Stimulated activated CD8-positive, alpha-beta memory T cell treated with anti-CD3 and anti-CD28 coated beads, Interleukin-2, amount 100 ng/mL, for 1 hour (primary cell): ENCODE data around the gene MPP4.
"Not testable (repeated sequence)": the region's sequence is repeated elsewhere in the genome, so short reads cannot be mapped to it uniquely, and the experiment has no call there.

ENCODE experiments used
- DNase-seq, 2 donors: peaks; one replicate each; pipeline ENCODE4 v3.0.0-alpha.2; 2020; ENCODE audit warnings: low read depth in 2 of 2

The MPP4 gene

GRCh38 chr2:201674298-201674697 is 24.1 kb downstream of the MPP4 start:
- no peak for DNase-seq

GRCh38 chr2:201673546-201673945 is 24.9 kb downstream of the MPP4 start:
- no peak for DNase-seq

DNA sequence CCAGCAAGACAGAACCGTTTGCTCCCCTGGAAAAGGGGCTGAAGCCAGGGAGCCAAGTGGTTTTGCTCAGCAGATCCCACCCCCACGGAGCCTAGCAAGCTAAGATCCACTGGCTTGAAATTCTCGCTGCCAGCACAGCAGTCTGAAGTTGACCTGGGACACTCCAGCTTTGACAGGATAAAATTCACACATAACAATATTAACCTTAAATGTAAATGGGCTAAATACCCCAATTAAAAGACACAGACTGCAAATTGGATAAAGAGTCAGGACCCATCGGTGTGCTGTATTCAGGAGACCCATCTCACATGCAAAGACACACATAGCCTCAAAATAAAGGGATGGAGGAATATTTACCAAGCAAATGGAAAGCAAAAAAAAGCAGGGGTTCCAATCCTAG is 27.2 kb downstream of the MPP4 start:
- DNase-seq, result not testable (repeated sequence)

DNA sequence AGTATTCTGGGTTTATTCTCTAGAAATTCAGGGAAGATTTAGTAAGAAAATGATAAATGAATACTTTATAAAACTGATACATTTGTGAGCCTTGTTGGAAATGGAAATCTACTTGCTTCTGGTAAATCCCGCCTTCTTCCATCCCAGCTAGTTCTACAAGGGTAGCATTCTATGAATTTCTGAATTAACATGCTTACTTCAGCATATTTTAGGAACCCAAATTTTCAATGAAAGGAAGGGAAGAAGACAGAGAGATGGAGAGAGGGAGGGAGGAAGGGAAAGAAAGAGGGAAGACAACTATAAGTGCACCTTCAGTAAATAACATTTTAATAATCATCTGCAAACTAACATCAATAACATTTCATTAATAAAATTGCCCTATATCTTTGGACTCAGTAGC is 28.6 kb downstream of the MPP4 start:
- no peak for DNase-seq

DNA sequence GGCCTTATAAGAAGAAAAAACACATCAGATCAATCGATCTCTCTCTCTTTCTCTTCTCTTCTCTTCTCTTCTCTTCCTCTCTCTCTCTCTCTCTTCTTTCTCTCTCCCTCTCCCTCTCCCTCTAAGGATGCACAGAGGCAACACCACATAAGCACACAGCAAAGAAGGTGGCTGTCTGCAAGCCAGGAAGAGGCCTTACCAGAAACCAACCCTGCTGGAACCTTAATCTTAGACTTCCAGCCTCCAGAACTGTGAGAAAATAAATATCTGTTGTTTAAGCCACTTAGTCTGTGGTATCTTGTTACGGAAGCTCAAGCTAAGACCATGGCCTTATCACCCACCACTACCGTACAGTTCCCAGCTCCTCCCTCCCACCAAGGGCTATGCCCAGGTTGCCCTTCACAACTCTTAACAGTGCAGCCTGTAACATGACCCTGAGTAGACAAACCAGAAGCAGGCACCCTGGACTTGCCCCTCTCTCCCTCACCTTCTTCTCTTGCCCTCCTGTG is 30.0 kb downstream of the MPP4 start:
- DNase-seq, result no peak

DNA sequence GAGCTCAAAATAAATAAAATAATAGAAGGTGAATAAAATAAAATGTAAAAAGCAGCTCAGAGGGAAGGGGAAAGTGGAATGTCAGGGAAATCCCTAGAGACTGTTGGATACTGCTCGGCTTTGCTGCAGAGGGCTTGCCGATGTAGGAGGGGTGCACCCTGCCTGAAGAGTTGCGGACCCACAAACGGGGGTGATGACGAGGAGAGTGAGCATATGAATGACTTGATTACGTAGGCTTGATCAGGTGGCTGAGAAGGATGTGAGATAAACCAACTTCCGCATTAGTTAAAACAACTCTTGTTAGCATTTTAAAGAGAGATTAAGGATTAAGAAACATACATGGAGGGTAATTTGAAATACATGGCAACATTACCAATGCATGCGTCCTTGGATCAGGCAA is 34.1 kb downstream of the MPP4 start:
- no peak for DNase-seq

- no peak for DNase-seq
Observed at GRCh38 chr2:201661366-201661765, 37.1 kb downstream of the MPP4 start.

GRCh38 chr2:201660293-201660895 is 38.0 kb downstream of the MPP4 start:
- no peak for DNase-seq

DNA sequence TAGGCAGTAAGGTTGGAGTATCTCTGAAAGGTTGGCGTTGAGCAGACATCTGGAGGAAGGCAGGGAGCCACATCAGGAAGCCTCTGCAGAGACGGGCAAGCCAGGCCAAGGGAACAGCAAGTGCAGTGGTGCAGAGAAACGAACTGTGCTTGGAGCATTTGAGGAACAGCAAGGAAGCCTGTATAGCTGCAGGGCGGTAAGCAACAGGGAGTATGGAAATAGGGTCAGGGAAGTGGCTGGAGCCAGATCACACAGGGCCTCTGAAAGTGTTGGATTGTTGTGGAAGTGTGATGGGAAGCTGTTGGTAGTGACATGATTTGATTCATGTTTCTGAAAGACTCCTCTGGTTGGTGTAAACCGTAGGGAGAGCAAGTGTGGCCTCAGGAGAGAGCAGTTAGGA is 41.7 kb downstream of the MPP4 start:
- DNase-seq, result no peak

DNA sequence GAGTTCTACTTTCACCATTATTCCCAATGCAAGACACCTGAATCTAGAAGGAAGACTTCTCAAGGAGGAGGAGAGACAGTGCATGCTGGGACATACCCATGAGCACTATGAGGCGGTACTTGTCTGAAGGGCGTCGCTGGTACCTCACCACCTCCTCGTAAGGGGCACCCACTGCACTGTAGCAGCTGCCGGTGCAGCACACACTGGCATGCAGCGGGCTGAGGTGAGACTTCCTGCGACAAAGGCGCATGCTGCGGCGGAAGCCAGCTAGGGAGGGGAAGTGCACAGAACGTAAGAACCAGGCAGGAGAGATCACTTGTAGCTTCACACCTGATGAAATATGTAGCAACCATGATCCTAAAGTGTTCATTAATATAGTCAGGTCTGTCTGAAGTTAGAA is 42.3 kb downstream of the MPP4 start:
- DNase-seq, result peak in 1 of 2 donors; percentile 4

DNA sequence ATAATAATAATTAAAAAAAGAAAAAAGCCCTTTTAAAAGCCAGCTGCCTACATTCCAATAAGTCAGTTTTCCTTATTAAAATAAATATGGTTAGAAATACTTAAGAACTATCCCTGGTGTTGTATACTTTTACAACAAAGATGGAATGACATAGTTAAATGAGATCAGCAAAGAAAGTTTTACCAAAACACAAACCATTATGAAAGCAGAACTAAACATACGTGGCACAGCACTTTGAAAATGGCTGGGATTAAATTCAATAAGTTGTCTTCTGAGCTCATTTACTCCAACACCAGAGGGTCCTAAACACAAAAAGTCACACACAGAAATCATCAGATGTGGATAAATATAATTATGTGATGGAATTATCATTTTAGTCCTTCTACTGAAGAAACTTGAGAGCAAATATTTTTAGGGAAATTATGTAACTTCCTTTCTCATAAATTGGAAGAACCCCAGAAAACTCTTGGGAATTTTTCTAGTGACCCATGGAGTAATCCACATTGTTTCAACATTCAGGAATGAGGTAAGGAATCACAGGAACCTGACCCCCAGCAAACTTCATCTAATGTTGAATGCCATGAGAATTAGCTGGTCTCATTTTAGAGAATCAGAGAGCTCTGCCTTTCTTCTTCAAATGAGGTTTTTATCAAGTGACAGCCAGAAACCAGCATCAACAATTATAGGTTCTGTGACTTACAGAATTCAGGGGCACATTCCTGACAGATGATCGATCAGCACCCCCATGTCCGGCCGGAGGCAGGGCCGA is 43.6 kb downstream of the MPP4 start:
- DNase-seq, result no peak

- DNase-seq, result no peak
Observed at GRCh38 chr2:201653221-201653620, 45.2 kb downstream of the MPP4 start.

- DNase-seq, result no peak
Observed at GRCh38 chr2:201649442-201649841, 49.0 kb downstream of the MPP4 start.

- no peak for DNase-seq
Observed at GRCh38 chr2:201647431-201647830, 51.0 kb downstream of the MPP4 start.

DNA sequence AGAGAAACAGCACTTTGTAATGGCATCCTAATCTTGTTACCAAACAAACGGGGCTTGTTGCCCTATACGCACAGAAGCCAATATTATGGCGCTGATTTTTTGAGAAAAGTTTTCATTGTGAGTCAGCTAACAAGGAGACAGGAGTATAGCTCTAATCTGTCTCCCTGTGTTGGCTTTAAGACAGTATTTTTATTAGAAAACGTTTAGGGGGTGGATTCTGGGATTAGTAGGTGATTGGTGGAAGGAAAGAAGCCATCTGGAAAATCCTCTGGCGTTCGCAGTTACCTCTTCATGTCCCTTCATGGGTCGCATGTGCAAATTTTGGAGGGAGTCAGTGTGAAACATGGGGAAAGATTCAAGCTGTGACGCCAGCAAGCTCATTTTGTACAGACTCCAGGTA is 54.4 kb downstream of the MPP4 start:
- no peak for DNase-seq

DNA sequence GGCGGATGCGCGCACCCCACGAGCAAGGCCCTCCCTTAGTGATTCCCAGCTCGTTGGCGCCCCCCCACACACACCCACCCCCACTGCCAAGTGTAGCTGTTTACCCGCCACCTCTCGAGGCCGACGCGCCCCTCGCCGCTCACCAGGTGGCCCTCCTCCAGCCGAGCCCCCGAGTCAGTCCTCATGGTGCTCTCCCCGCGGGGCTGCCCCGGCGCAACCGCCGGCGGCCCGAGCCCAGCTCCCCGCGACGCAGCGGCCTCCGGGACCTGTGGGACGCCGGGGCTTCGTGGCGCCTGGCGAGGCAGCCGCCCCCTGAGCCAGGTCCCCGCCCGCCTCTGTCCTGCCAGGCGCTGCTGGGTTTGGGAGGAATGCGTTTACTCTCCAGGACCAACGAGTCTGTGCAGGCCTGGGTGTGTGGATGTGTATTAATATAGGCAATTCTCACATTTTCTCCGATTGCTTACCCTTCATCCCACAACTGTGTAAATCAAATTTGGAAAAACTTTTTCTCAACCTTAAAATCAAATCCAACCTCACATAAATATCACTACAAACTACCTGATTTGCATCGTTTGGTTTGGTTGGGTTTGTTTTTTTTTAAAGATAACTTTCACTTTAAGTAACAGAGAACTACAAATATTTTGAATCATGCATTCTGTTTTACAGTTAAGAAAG is 55.1 kb downstream of the MPP4 start, which contains the start of gene TMEM237:
Gene TMEM237 (minus strand): TSS at position 288 of the 675 bp plus-strand sequence. CDS start 103 bp downstream, at position 185.
- DNase-seq, result peak in 1 of 2 donors; percentile 1

DNA sequence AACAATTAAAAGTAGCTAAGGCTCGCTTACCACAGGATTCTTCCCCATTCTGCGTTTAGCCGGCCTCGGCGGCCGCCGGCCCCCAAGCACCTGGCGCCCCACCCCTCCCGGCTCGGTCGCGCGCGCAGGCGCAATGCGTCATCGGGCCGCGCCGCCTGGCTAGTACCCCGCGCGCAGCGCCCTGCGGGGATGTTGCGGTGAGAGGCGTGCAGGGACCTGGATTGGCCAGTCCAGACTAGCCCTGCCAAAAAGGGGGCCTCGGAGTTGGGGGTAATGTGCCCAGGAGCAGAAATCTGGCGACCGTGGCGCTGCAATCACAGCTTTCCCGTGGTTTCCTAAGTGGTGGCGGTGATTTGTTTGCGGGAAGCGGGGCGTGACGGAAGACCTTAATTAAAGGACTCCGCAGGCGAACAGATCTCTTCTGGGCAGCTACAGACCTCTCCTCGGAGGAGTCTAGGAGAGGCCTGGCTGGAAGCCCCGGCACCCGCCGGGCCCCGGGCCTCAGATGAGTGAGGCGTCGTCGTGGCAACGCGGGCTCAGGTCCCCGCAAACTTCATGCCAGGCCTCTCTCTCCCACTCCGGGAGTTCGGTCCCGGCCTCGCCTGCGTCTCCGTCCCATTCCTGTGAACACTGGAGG is 55.7 kb downstream of the MPP4 start:
- peak; percentile 59 to 72 for DNase-seq

GRCh38 chr2:201642086-201642578 is 56.3 kb downstream of the MPP4 start:
- no peak for DNase-seq

DNA sequence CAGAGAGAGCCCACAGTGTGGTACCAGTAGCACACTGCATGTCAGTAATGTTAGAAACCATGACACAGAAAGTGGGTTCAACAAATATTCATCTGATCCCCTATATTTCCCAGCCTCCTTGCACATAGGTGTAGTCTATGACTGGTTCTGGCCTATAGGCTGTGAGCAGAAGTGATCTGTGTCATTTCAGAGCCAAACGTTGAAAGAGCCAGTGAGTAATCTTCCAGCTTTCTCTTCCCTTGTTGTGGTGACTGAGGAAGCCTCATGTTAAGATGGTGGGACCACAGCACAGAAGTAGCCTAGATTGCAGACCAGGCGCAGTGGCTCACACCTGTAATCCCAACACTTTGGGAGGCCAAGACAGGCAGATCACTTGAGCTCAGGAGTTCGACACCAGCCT is 59.2 kb downstream of the MPP4 start:
- no peak for DNase-seq

DNA sequence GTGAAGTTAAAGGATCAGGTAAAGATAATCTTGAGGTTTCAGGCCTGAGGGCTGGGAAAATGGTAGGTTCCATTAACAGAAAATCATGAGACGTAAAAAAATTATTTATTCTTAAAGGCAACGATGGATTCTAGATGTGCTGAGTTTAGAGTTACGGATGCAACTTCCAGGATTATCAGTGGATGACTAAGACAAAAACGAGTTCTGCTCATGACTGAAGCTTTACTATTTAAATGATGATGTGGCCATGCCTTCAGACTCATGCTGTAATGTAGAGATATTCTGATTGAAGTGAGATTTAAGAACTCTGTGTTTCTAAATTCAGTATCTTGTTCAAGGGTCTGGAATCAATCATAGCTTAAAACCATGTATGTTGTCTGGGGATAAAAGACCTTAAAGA is 60.1 kb downstream of the MPP4 start:
- DNase-seq, result no peak

DNA sequence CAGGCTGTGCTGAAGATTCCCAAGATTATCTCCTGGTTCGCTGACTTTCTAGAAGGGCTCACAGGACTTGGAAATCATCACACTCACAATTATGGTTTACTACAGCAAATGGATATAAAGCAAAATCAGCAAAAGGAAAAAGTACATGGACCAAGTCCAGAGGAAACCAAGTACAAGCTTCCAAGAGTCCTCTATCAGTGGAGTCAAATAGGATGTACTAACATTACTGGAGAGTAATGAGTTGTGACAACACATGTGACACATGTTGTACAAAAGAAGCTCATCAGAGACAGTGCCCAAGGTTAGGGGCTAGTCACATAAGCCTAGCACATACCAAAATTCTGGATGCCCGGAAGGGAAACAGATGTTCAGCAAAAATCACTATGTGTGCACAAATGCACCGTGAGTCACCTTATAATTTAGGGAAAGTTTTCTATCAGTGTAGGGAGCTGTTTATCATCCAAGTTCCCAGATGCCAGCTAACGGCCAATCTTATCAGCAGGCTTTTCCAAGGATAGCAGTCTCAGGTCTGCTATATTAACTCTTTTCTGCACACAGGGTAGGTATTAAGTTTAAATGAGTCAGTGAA is 64.7 kb downstream of the MPP4 start:
- DNase-seq, result no peak

GRCh38 chr2:201631041-201631440 is 67.4 kb downstream of the MPP4 start:
- DNase-seq, result no peak
